GM18870 (cell line): ENCODE results near the gene TMEM63A.
"Not testable (repeated sequence)": the region's sequence is repeated elsewhere in the genome, so short reads cannot be mapped to it uniquely, and the experiment has no call there.

Source experiments
- ATAC-seq: cut with Tn5 transposase; IDR thresholded peaks from one replicate; pipeline ENCODE4 v1.9.1; 2021; ENCODE audit warnings: moderate library complexity; ENCODE audit not compliant: unreplicated experiment

TMEM63A gene

DNA sequence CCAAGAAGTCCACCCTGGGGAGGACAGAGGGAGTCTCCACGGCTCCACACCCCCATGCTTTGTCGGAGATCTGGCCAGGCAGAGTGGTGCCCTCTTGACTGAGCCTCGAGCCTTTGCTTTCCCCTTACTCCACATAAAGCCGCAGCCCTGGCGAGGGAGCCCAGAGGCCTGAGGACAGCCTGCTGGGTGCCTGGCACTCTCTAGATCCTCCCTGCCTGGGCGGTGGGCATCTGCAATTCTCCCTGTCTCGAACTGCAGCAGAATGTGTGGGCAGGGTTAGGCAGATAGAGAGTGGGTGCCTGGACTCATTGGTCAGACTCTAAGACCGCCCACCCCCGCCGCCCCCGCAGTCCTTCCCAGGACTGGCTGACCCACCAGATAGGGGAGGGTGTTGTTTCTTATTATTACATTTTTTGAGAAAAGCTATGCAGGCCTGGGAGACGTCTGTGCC is 58.3 kb downstream of the TMEM63A start:
- ATAC-seq = no peak

- ATAC-seq = no peak
These were observed 59.4 kb downstream of the TMEM63A start for GRCh38 chr1:225822655-225823403.

DNA sequence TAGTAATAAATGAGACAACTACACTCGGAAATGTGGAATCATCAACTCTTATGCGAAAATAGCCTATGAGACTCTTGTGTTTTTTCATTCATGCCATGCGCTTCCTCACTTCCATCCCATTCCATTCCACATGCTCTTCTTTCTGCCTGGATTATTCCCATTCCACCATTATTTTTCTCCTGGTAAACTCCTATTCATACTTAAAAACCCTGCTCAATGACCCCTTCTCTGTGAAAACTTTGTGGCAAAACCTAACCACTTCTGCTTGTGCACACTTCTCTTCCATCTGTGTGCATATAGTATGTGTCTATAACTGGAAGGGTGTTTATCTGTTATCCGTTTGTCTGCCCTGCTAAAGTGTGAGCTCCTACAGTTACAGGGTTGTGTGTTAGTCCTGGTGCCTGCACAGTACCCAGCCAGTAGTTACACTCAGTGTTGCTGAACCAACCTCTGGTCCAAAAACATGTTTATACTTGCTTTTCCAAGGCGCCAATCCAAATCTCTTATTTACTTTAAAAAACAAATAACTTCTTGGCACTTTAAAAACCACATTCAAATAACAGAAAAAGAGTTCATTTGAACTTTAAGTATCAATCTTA is 61.6 kb downstream of the TMEM63A start:
- no peak for ATAC-seq

DNA sequence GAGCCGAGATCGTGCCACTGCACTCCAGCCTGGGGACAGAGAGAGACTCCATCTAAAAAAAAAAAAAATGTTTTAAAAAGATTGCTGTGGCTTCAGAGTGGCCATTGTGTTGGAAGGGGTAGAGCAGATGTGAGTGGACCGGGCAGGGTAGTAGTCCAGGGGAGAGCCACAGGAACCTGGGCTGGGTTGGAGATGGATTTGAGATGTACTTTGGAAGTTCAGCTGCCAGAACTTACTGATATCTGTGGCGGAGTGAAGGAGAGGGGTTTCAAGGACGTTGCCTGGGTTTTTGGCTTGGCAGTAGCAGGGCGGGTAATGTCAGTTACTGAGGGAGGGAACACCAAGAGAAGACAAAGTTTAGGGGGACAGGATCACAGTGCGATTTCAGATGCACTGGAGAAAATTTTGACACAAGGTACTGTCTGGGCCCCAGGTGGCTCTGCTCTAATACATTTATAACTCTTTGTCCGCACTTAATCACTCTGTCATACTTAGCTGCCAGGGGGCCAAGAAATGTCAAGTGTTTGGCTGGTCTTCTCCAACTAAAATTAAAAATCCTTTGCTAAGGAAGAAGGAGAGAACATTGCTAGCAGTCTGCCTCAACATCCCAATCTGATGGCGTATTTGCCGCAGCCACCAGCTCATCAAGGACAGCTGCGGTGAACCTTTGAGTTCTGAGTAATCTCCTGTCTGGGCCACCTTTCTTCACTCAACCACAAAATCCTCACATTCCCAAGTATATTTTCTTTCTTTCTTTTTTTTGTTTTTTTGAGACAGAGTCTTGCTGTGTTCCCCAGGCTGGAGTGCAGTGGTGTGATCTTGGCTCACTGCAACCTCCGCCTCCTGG is 62.6 kb downstream of the TMEM63A start:
- no peak for ATAC-seq

GRCh38 chr1:225818229-225818628 is 64.0 kb downstream of the TMEM63A start:
- ATAC-seq = no peak

DNA sequence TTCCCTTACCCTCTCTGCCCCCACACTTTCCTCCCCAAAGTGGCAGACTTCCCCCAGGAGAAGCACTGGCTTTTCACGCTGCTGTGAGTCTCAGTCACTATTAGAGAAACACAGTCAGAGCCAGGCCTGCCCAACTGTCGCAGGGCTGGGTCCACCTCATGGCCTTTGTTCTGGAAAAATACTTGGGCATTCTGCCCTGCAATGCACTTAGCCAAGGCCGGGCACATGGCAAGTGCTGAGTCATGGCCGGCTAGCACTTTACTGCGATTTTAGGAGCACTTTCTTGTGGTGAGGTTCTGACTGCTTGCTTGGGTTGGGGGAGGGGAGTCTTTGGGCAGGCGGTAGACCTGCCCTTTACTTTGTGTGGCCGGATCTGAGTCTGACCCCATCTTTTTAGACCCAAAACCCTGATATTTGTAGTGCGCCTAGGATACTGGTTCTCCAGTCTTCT is 64.5 kb downstream of the TMEM63A start:
- ATAC-seq = no peak

DNA sequence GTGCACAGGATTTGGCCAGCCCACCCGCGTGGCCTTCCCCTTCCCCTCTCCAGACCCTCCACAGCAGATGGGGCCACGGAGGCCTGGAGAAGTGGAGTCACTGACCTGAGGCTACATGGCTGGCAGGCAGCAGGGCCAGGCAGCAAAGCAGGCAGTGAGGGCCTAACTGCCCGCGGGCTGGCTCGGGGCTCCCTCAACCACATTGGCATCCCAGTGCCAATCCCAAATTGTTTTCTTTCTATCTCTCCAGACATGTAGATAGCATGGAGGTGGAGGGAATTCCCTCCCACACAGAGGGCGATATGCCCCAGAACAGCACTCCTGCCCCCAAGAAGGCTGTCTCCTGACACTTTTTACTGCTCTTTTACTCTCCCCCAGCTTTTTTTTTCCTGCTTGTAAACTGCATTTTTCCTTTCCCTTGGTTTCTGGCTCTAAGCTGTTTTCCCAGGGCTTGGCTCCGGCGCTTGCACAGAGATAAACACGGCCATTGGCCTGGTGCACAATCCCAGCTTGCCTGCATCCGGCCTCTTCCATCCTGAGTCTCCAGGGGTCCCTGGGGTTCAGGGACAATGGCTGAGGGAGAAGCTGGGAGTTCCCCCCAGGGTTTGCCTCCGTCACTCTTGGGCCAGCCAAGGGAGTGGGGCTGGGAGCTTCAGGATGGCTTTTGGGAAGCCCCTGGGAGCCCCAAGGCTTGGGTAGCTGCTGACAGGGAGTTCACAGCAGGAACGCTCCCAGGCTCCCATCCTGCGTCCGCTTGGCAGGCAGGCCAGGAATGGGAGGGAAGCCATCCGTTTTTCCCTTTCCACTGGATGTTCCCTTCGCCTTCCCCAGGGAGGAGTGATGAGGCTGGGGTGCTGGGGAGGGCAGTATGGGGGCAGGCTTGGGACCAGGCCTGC is 65.3 kb downstream of the TMEM63A start:
- ATAC-seq = no peak

- no peak for ATAC-seq
These were observed 66.5 kb downstream of the TMEM63A start for GRCh38 chr1:225815526-225816178.

- not testable (repeated sequence) for ATAC-seq
These were observed 67.1 kb downstream of the TMEM63A start for GRCh38 chr1:225815090-225815489.

GRCh38 chr1:225814381-225814780 is 67.8 kb downstream of the TMEM63A start:
- ATAC-seq = no peak

GRCh38 chr1:225813214-225813964 is 68.8 kb downstream of the TMEM63A start:
- no peak for ATAC-seq

GRCh38 chr1:225812488-225813213 is 69.5 kb downstream of the TMEM63A start:
- ATAC-seq = no peak

DNA sequence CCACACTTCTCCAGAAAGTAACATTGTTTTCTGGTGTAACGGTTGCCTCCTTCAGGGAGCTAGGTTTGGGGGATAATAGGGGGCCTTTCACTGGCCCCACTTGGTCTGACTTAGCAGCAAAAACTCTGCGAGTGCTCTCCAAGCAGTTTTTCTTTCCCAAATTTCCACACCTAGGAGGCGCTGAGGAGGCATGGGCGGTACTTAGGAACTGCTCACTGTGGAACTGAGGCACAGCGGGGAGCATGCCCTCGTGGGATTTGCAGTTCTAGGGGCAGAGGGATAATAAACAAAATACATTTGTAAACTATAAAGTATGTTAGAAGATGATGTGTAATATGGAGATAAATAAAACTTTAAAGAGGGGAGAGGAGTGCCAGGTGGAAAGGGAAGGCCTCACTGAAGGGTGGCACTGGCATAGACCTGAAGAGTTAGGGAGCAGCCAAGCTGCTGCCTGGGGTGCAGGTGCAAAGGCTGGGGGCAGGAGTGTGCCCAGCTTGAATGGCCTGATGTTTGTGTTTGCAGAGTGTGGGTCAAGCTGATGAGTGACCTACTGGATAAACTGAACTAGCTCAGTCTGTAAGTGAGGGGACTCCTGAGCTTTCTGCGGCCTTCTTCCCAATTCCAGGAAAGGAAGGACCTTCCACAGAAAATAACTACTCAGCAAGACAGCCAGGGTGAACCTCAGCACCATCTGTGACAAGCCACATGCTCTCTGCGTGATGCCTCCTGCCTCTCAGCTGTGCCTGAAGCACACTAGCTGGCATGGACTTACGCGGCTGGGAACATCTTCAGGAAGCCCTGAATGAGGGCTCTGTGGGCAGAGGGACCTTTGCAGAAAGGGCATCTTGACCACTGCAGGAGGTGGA is 70.3 kb downstream of the TMEM63A start:
- ATAC-seq = no peak

- not testable (repeated sequence) for ATAC-seq
These were observed 71.3 kb downstream of the TMEM63A start for GRCh38 chr1:225810579-225811538.

- ATAC-seq = peak; percentile 85
These were observed 72.2 kb downstream of the TMEM63A start, which contains the start of gene EPHX1 for GRCh38 chr1:225809842-225810578. Gene EPHX1 (plus strand): TSS chr1:225810124. CDS start chr1:225828730, 18,606 bp downstream.

DNA sequence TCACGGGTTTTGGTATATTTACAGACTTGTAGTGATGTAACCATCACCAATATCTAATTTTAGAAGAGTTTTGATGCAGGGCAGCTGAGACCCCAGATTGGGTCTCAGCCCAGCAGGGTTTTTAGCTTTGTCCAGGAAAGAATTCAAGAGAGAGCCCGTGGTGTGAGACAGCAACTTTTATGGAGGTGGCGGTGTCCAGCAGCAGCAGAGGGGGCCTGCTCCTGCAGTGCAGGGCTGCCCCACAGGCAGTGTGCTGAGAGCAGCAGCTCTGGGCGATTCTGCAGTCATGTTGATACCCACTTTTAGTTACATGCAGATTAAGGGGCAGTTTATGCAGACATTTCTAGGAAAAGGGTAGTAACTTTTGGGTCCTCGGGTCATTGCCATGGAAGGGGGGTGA is 74.0 kb downstream of the TMEM63A start:
- ATAC-seq = no peak
